ENCODE data around the gene PTPRN2.

GRCh38 chr7:158409120-158409519 lies 178.5 kb downstream of the PTPRN2 start:
- TF ChIP-seq, protein P1, sequence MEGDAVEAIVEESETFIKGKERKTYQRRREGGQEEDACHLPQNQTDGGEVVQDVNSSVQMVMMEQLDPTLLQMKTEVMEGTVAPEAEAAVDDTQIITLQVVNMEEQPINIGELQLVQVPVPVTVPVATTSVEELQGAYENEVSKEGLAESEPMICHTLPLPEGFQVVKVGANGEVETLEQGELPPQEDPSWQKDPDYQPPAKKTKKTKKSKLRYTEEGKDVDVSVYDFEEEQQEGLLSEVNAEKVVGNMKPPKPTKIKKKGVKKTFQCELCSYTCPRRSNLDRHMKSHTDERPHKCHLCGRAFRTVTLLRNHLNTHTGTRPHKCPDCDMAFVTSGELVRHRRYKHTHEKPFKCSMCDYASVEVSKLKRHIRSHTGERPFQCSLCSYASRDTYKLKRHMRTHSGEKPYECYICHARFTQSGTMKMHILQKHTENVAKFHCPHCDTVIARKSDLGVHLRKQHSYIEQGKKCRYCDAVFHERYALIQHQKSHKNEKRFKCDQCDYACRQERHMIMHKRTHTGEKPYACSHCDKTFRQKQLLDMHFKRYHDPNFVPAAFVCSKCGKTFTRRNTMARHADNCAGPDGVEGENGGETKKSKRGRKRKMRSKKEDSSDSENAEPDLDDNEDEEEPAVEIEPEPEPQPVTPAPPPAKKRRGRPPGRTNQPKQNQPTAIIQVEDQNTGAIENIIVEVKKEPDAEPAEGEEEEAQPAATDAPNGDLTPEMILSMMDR (conservative IDR thresholded peaks at IDR 0.05 in 1 of 2, IDR thresholded peaks at IDR 0.05 in 1 of 2; ENCODE audit: low read depth in 1 of 2, low read length in 2 of 2), result no peak
- no peak for TF ChIP-seq EZH2 (IDR thresholded peaks at IDR 0.05; ENCODE audit: low read length, missing control alignments)

Measured in fibroblast of lung (primary cell).